Stimulated activated CD8-positive, alpha-beta memory T cell treated with anti-CD3 and anti-CD28 coated beads, Interleukin-7, amount 100 ng/mL, for 24 hours (primary cell): ENCODE measurements around the gene TPST2.

Experiments
- DNase-seq: peaks from one replicate; pipeline ENCODE4 v3.0.0-alpha.2; 2020; ENCODE audit warnings: low read depth

Gene TPST2

GRCh38 chr22:26610072-26610958 lies 20.4 kb upstream of the TPST2 start:
- DNase-seq = no peak

- DNase-seq = no peak
These were observed 19.4 kb upstream of the TPST2 start for GRCh38 chr22:26609287-26609686.

- no peak for DNase-seq
These were observed 18.2 kb upstream of the TPST2 start for GRCh38 chr22:26608129-26608528.

GRCh38 chr22:26606611-26607010 lies 16.7 kb upstream of the TPST2 start:
- DNase-seq = no peak

- no peak for DNase-seq
These were observed 14.4 kb upstream of the TPST2 start for GRCh38 chr22:26604368-26604767.

GRCh38 chr22:26602127-26602526 lies 12.2 kb upstream of the TPST2 start:
- DNase-seq = no peak

GRCh38 chr22:26601726-26602125 lies 11.8 kb upstream of the TPST2 start:
- no peak for DNase-seq

GRCh38 chr22:26599505-26599904 lies 9.6 kb upstream of the TPST2 start:
- DNase-seq = no peak

GRCh38 chr22:26597480-26597879 lies 7.5 kb upstream of the TPST2 start:
- no peak for DNase-seq

- DNase-seq = no peak
These were observed 7.1 kb upstream of the TPST2 start for GRCh38 chr22:26597026-26597425.

- DNase-seq = no peak
These were observed 3.8 kb upstream of the TPST2 start for GRCh38 chr22:26593763-26594162.

- DNase-seq = no peak
These were observed 2.5 kb upstream of the TPST2 start for GRCh38 chr22:26592421-26592891.

GRCh38 chr22:26589367-26589844 lies 526 bp downstream of the TPST2 start:
- DNase-seq = no peak

- DNase-seq = no peak
These were observed 1.1 kb downstream of the TPST2 start for GRCh38 chr22:26588729-26589366.

GRCh38 chr22:26587991-26588613 lies 1.8 kb downstream of the TPST2 start:
- no peak for DNase-seq

GRCh38 chr22:26586556-26587325 lies 3.2 kb downstream of the TPST2 start:
- no peak for DNase-seq

- no peak for DNase-seq
These were observed 4.7 kb downstream of the TPST2 start for GRCh38 chr22:26585104-26585790.

- DNase-seq = no peak
These were observed 5.9 kb downstream of the TPST2 start for GRCh38 chr22:26584010-26584409.

GRCh38 chr22:26581633-26582168 lies 8.2 kb downstream of the TPST2 start:
- DNase-seq = no peak

- no peak for DNase-seq
These were observed 8.9 kb downstream of the TPST2 start for GRCh38 chr22:26581026-26581425.
